ENCODE results near the gene ROCK2. TPM values are rescaled to one million over a fixed set of nuclear protein-coding genes. Genes with fewer than 3 reads are reported as not detected.

ROCK2 gene
- polyA plus RNA-seq (2011; rRNA removed): 6.0 and 15.3 TPM in 2 replicates
- polyA minus RNA-seq (2011; rRNA and poly(A)+ RNA removed): 15.1 and 26.3 TPM in 2 replicates

- H3K36me3 ChIP-seq (ENCODE audit: control insufficient read depth, insufficient read depth, low read length): no peaks in the 10 kb centered on the region
- POLR2A ChIA-PET: interaction anchor here (0.9 to 1.8 kb wide), 3 partner anchors 30 to 189 kb away, joined by 3 to 12 read pairs (median 3); partner anchors contain the start of gene SLC66A3
- no peaks in the 10 kb centered on the region for H3K27me3 ChIP-seq (ENCODE audit: control insufficient read depth, insufficient read depth, low read length)
- peak within 1 kb of the TSS; percentile 66 for H3K4me3 ChIP-seq (ENCODE audit: low read depth, low read length)
- no peak for TF ChIP-seq CTCF (IDR thresholded peaks at IDR 0.05; ENCODE audit: insufficient read depth, low read depth, low read length)
- CTCF ChIA-PET: interaction anchor here (0.7 to 1.9 kb wide), 3 partner anchors 13 to 110 kb away, joined by 3 to 5 read pairs (median 4); no protein-coding TSS in a partner anchor
- DNase-seq (ENCODE audit: low read depth): no peak
Measured at GRCh38 chr2:11344342-11344955, at the start of gene ROCK2. TSS of gene ROCK2 (minus strand) at chr2:11344636. CDS start at chr2:11344136, 500 bp downstream.

GRCh38 chr2:11393711-11394236, 49.3 kb upstream of the ROCK2 start:
- Histone ChIP-seq H3K4me3 (ENCODE audit: low read depth, low read length) (no peak overlapping the region), H3K27me3 (ENCODE audit: control insufficient read depth, insufficient read depth, low read length) (no peaks in the 10 kb centered on the region), H3K36me3 (ENCODE audit: control insufficient read depth, insufficient read depth, low read length) (no peaks in the 10 kb centered on the region)
- no peak for TF ChIP-seq CTCF (IDR thresholded peaks at IDR 0.05; ENCODE audit: insufficient read depth, low read depth, low read length)
- CTCF ChIA-PET: interaction anchor here (0.6 kb wide), 1 partner anchor 14 kb away, joined by 3 read pairs; no protein-coding TSS in a partner anchor
- POLR2A ChIA-PET: no interaction called here
- DNase-seq (ENCODE audit: low read depth): no peak

GRCh38 chr2:11391942-11392266, 47.5 kb upstream of the ROCK2 start:
- TF ChIP-seq CTCF (IDR thresholded peaks at IDR 0.05; ENCODE audit: insufficient read depth, low read depth, low read length): no peak
- Histone ChIP-seq H3K4me3 (ENCODE audit: low read depth, low read length) (no peak overlapping the region), H3K36me3 (ENCODE audit: control insufficient read depth, insufficient read depth, low read length) (no peaks in the 10 kb centered on the region), H3K27me3 (ENCODE audit: control insufficient read depth, insufficient read depth, low read length) (no peaks in the 10 kb centered on the region)
- no peak for DNase-seq (ENCODE audit: low read depth)
- POLR2A ChIA-PET: no interaction called here
- CTCF ChIA-PET: no interaction called here

GRCh38 chr2:11390399-11390658, 45.9 kb upstream of the ROCK2 start:
- CTCF ChIA-PET: interaction anchor here (2.2 kb wide), 1 partner anchor 14 kb away, joined by 5 read pairs; no protein-coding TSS in a partner anchor
- no peaks in the 10 kb centered on the region for H3K36me3 ChIP-seq (ENCODE audit: control insufficient read depth, insufficient read depth, low read length)
- DNase-seq (ENCODE audit: low read depth): no peak
- no peak for TF ChIP-seq CTCF (IDR thresholded peaks at IDR 0.05; ENCODE audit: insufficient read depth, low read depth, low read length)
- no peak overlapping the region for H3K4me3 ChIP-seq (ENCODE audit: low read depth, low read length)
- POLR2A ChIA-PET: no interaction called here
- no peaks in the 10 kb centered on the region for H3K27me3 ChIP-seq (ENCODE audit: control insufficient read depth, insufficient read depth, low read length)

- DNase-seq (ENCODE audit: low read depth): no peak
- Histone ChIP-seq H3K36me3 (ENCODE audit: control insufficient read depth, insufficient read depth, low read length) (no peaks in the 10 kb centered on the region), H3K4me3 (ENCODE audit: low read depth, low read length) (no peak overlapping the region), H3K27me3 (ENCODE audit: control insufficient read depth, insufficient read depth, low read length) (no peaks in the 10 kb centered on the region)
- ChIA-PET CTCF (interaction anchor here (0.6 to 2.2 kb wide), 4 partner anchors 10 to 53 kb away, joined by 3 to 5 read pairs (median 3); no protein-coding TSS in a partner anchor), POLR2A (no interaction called here)
- TF ChIP-seq CTCF (IDR thresholded peaks at IDR 0.05; ENCODE audit: insufficient read depth, low read depth, low read length): no peak
Measured at GRCh38 chr2:11389551-11390398, 45.3 kb upstream of the ROCK2 start.
